Adrenal gland (tissue), 5 donors: ENCODE results near the gene SLC6A18.

Experiments used
- CTCF ChIP-seq, 6 experiments: fragments of 450-650 bp in 4 of 6; fragments of 200-600 bp in 2 of 6; sonication (generic) in 1 of 6; IDR thresholded peaks; 1 replicate in 5 of 6; 2 replicates in 1 of 6; pipeline versions ENCODE4 v1.5.1 to v1.8.0; 2016 to 2021; ENCODE audit warnings: antibody characterized with exemption in 6 of 6, mild to moderate bottlenecking in 2 of 6, moderate library complexity in 1 of 6
- POLR2A ChIP-seq, 2 donors: fragments of 450-650 bp; IDR thresholded peaks; one replicate each; pipeline ENCODE4 v1.6.1; 2017; ENCODE audit warnings: antibody characterized with exemption in 2 of 2, mild to moderate bottlenecking in 2 of 2, moderate library complexity in 1 of 2
- donor health status: DM: no; HTN: no; CAD: no.

GRCh38 chr5:1256776-1257175, 31.6 kb downstream of the SLC6A18 start:
- TF ChIP-seq CTCF (IDR thresholded peaks at IDR 0.05) (no peak), POLR2A (IDR thresholded peaks at IDR 0.05) (no peak)
